ENCODE measurements around the gene ZXDC.

- TF ChIP-seq, protein P1, sequence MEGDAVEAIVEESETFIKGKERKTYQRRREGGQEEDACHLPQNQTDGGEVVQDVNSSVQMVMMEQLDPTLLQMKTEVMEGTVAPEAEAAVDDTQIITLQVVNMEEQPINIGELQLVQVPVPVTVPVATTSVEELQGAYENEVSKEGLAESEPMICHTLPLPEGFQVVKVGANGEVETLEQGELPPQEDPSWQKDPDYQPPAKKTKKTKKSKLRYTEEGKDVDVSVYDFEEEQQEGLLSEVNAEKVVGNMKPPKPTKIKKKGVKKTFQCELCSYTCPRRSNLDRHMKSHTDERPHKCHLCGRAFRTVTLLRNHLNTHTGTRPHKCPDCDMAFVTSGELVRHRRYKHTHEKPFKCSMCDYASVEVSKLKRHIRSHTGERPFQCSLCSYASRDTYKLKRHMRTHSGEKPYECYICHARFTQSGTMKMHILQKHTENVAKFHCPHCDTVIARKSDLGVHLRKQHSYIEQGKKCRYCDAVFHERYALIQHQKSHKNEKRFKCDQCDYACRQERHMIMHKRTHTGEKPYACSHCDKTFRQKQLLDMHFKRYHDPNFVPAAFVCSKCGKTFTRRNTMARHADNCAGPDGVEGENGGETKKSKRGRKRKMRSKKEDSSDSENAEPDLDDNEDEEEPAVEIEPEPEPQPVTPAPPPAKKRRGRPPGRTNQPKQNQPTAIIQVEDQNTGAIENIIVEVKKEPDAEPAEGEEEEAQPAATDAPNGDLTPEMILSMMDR (IDR thresholded peaks at IDR 0.05; ENCODE audit: low read depth, low read length, poor library complexity, severe bottlenecking), result no peak
- TF ChIP-seq EZH2phosphoT487 (IDR thresholded peaks at IDR 0.05; ENCODE audit: borderline replicate concordance, low read length), result no peak
These were observed 722 bp upstream of the ZXDC start for GRCh38 chr3:126476166-126477060.

Data from DOHH2 (cell line).